ENCODE results near the gene MYO5C.

DNA sequence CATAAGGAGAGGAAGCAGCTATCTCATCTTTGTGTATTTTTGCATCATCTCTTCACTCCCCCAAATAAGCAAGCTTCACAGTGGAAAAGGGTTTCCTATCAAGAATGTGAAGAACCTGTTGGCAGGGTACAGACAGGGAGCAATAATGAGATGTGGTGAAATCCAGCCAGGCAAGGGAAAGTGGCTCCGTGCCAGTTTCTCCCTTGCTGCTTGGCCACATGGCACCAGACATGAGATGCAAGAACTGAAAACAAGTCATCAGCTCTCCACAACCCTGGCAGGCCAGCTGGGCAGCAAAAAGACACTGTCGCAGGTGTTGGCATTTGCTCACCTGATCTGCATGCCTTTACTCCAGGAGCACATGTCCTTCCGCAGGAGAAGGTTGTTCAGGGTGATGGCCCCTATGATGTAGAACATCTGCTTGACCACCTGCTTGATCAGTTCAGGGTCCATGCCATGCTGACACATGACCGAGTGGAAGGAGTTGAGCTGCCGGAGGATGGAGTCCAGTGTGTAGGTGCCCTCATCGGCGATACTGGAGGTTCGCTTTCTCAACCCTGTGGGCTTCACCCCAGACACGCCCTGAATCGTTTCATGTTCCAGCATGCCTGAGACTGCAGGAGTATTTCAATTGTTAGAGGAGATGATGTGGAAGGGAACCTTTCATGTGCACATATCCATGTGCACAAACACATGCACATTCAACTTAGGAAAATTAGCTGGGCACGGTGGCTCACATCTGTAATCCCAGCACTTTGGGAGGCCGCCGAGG, 23.3 kb upstream of the MYO5C start:
- TF ChIP-seq, protein P1, sequence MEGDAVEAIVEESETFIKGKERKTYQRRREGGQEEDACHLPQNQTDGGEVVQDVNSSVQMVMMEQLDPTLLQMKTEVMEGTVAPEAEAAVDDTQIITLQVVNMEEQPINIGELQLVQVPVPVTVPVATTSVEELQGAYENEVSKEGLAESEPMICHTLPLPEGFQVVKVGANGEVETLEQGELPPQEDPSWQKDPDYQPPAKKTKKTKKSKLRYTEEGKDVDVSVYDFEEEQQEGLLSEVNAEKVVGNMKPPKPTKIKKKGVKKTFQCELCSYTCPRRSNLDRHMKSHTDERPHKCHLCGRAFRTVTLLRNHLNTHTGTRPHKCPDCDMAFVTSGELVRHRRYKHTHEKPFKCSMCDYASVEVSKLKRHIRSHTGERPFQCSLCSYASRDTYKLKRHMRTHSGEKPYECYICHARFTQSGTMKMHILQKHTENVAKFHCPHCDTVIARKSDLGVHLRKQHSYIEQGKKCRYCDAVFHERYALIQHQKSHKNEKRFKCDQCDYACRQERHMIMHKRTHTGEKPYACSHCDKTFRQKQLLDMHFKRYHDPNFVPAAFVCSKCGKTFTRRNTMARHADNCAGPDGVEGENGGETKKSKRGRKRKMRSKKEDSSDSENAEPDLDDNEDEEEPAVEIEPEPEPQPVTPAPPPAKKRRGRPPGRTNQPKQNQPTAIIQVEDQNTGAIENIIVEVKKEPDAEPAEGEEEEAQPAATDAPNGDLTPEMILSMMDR (conservative IDR thresholded peaks at IDR 0.05; ENCODE audit: low read length): no peak
- no peak for TF ChIP-seq EZH2phosphoT487 (IDR thresholded peaks at IDR 0.05; ENCODE audit: borderline replicate concordance, low read depth, low read length)

Measured in OCI-LY7 (cell line).